GM23338 (cell line): ENCODE results near the gene EIF2S3. TPM values are rescaled to one million over a fixed set of nuclear protein-coding genes. Genes with fewer than 3 reads are reported as not detected.

Experiments used
- ATAC-seq: fragments of 200-7000 bp; cut with Tn5 transposase; 3 replicates; pipeline ENCODE4 v1.9.1; 2020
- DNase-seq: peaks from one replicate; pipeline ENCODE4 v3.0.0-alpha.2; 2015; ENCODE audit warnings: low spot score
- H2AFZ ChIP-seq: fragments of 200-600 bp; sonication (generic); 2 replicates; pipeline ENCODE4 v1.8.0; 2016; ENCODE audit warnings: antibody characterized with exemption, mild to moderate bottlenecking, moderate library complexity
- H3F3A ChIP-seq: fragments of 200-600 bp; sonication (generic); replicated peaks from 2 replicates; pipeline ENCODE4 v1.8.0; 2017; ENCODE audit warnings: antibody characterized with exemption, mixed run types, low read depth
- H3K27ac ChIP-seq: fragments of 200-600 bp; sonication (generic); 2 replicates; pipeline ENCODE4 v1.6.1; 2016; ENCODE audit warnings: low read depth
- H3K27me3 ChIP-seq: fragments of 200-600 bp; sonication (generic); 2 replicates; pipeline ENCODE4 v1.8.0; 2016; ENCODE audit warnings: mild to moderate bottlenecking, mixed run types, moderate library complexity; ENCODE audit not compliant: insufficient read depth
- H3K36me3 ChIP-seq: fragments of 200-600 bp; sonication (generic); 2 replicates; pipeline ENCODE4 v1.8.0; 2016; ENCODE audit warnings: mild to moderate bottlenecking; ENCODE audit not compliant: insufficient read depth
- H3K4me1 ChIP-seq: fragments of 200-600 bp; sonication (generic); 2 replicates; pipeline ENCODE4 v1.8.0; 2016; ENCODE audit warnings: mild to moderate bottlenecking, moderate library complexity; ENCODE audit not compliant: insufficient read depth
- H3K4me2 ChIP-seq: fragments of 200-600 bp; sonication (generic); 2 replicates; pipeline ENCODE4 v1.7.1; 2017; ENCODE audit warnings: mixed run types
- H3K4me3 ChIP-seq: fragments of 200-600 bp; sonication (generic); 2 replicates; pipeline ENCODE4 v1.6.1; 2016; ENCODE audit warnings: mixed run types
- H3K79me2 ChIP-seq: fragments of 200-600 bp; sonication (generic); replicated peaks from 2 replicates; pipeline ENCODE4 v1.8.0; 2017; ENCODE audit warnings: mild to moderate bottlenecking; ENCODE audit not compliant: insufficient read depth
- H3K9me2 ChIP-seq: fragments of 200-600 bp; sonication (generic); 2 replicates; pipeline ENCODE4 v1.8.0; 2017; ENCODE audit not compliant: insufficient read depth
- H4K20me1 ChIP-seq: fragments of 200-600 bp; sonication (generic); replicated peaks from 2 replicates; pipeline ENCODE4 v1.8.0; 2017; ENCODE audit warnings: mild to moderate bottlenecking; ENCODE audit not compliant: insufficient read depth
- H3K27ac Mint-ChIP-seq: 2 replicates; pipeline ENCODE4 v1.8.0; 2020; ENCODE audit warnings: inconsistent platforms, mild to moderate bottlenecking, moderate library complexity, mixed read lengths
- H3K27me3 Mint-ChIP-seq: 3 replicates; pipeline ENCODE4 v1.8.0; 2022; ENCODE audit warnings: low read depth, mild to moderate bottlenecking, moderate library complexity, mixed read lengths, inconsistent platforms; ENCODE audit not compliant: insufficient read depth, poor library complexity
- H3K36me3 Mint-ChIP-seq: 3 replicates; pipeline ENCODE4 v1.8.0; 2021; ENCODE audit warnings: low read depth, mild to moderate bottlenecking, inconsistent platforms, moderate library complexity, mixed read lengths
- H3K4me1 Mint-ChIP-seq: 3 replicates; pipeline ENCODE4 v1.8.0; 2020; ENCODE audit warnings: mild to moderate bottlenecking, inconsistent platforms, mixed read lengths
- H3K4me3 Mint-ChIP-seq: 3 replicates; pipeline ENCODE4 v1.8.0; 2021; ENCODE audit warnings: moderate library complexity, mild to moderate bottlenecking, inconsistent platforms, mixed read lengths
- H3K9me3 Mint-ChIP-seq: 3 replicates; pipeline ENCODE4 v1.8.0; 2020; ENCODE audit warnings: moderate library complexity, mild to moderate bottlenecking, inconsistent platforms, mixed read lengths
- CREB1 ChIP-seq: fragments of 250-450 bp; sonication (Bioruptor Pico); IDR thresholded peaks from 2 replicates; pipeline ENCODE4 v1.5.0; 2020; ENCODE audit warnings: low read depth, mild to moderate bottlenecking, moderate library complexity
- CTCF ChIP-seq, 2 experiments: fragments of 200-600 bp in 1 of 2; sonication (generic) in 1 of 2; conservative IDR thresholded peaks; 2 replicates each; pipeline versions ENCODE4 v1.5.1 to v1.6.1; 2016 to 2017; ENCODE audit warnings: antibody characterized with exemption in 2 of 2, low read depth in 2 of 2, mild to moderate bottlenecking in 2 of 2, moderate library complexity in 1 of 2
- ETS1 ChIP-seq: IDR thresholded peaks from 2 replicates; pipeline ENCODE4 v1.6.1; 2016; ENCODE audit warnings: antibody characterized with exemption
- EZH2 ChIP-seq: fragments of 200-600 bp; sonication (generic); IDR thresholded peaks from one replicate; pipeline ENCODE4 v1.8.0; 2017; ENCODE audit warnings: antibody characterized with exemption, mild to moderate bottlenecking, low read depth; ENCODE audit not compliant: unreplicated experiment
- JUNB ChIP-seq: IDR thresholded peaks from one replicate; pipeline ENCODE4 v1.6.1; 2016; ENCODE audit warnings: antibody characterized with exemption; ENCODE audit not compliant: unreplicated experiment
- POLR2AphosphoS5 ChIP-seq: IDR thresholded peaks from 2 replicates; pipeline ENCODE4 v1.6.1; 2016; ENCODE audit warnings: antibody characterized with exemption, low read depth
- STAT1 ChIP-seq: IDR thresholded peaks from one replicate; pipeline ENCODE4 v1.6.1; 2016; ENCODE audit warnings: antibody characterized with exemption; ENCODE audit not compliant: unreplicated experiment
- ZNF114 ChIP-seq: fragments of 250-450 bp; sonication (Bioruptor Pico); IDR thresholded peaks from 2 replicates; pipeline ENCODE4 v1.5.0; 2020; ENCODE audit warnings: mild to moderate bottlenecking, moderate library complexity
- ZNF331 ChIP-seq: fragments of 250-450 bp; sonication (Bioruptor Pico); IDR thresholded peaks from 2 replicates; pipeline ENCODE4 v1.5.0; 2020; ENCODE audit warnings: low read depth, mild to moderate bottlenecking, moderate library complexity
- polyA plus RNA-seq: library from polyadenylated mRNA; unstranded; fragments of >200 nt; fragmentation: Nextera tagmentation; extraction: Ambion mirVana; gene quantifications from 2 replicates; pipeline ENCODE4 v1.2.1, GENCODE V29; 2016
- total RNA-seq: library from RNA; depleted of rRNA; stranded (reverse); fragments of >200 nt; shearing (Covaris generic); gene quantifications from 2 replicates; pipeline ENCODE4 v1.2.3, GENCODE V29; 2014
- TF ChIP-seq, protein P1 (sequence below): fragments of 250-450 bp; sonication (Bioruptor Pico); IDR thresholded peaks from 2 replicates; pipeline ENCODE4 v1.5.0; 2020; ENCODE audit warnings: mild to moderate bottlenecking, moderate library complexity

EIF2S3 gene
- total and polyA plus RNA-seq, 2 experiments from 2014 or later = 90.5 to 323 TPM

DNA sequence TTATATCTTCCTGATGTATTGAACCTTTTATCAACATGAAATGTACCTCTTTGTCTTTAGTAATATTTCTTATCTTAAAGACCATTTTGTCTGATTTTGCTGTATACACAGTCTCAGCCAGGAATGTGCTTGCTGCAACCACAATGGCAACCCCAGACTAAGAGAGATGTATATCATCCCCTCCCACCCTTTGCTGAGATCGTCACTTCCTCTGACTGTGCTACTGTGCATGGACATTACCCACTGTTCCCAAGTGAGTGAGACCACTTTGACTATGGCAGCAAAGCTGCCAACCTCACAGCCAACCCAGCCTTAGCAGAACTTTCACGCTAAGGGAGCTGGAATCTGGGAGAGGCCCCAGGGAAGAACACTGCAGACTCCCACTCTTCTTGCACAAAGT is 46.0 kb downstream of the EIF2S3 start:
- H3K27ac Mint-ChIP-seq = no peak overlapping the region
- H2AFZ ChIP-seq = no peak overlapping the region
- H3K9me3 Mint-ChIP-seq = no peaks in the 10 kb centered on the region; the same call in 2 of the 3 replicates

DNA sequence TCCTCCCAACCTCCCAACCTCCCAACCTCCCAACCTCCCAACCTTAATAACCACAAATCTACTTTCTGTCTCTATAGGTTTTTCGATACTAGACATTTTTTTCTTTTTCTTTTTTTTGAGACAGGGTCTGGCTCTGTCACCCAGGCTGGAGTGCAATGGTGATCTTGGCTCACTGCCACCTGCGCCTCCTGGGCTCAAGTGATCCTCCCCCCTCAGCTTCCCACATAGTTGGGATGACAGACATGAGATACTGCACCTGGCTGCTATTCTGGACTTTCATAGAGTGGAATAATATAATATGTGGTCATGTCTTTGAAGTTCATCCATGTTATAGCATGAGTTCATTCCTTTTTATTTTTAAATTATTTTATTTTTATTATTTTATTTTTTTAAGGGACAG is 55.3 kb downstream of the EIF2S3 start:
- H3K27ac Mint-ChIP-seq = no peak overlapping the region
- DNase-seq (no peak), ATAC-seq (no peak)
- Histone ChIP-seq H3F3A (no peaks in the 10 kb centered on the region), H3K4me1 (no peaks in the 10 kb centered on the region), H3K27ac (no peak overlapping the region), H3K4me3 (no peak overlapping the region), H3K4me2 (no peak overlapping the region), H2AFZ (no peak overlapping the region), H3K27me3 (no peaks in the 10 kb centered on the region), H4K20me1 (no peaks in the 10 kb centered on the region), H3K9me2 (no peaks in the 10 kb centered on the region), H3K79me2 (no peaks in the 10 kb centered on the region), H3K36me3 (no peaks in the 10 kb centered on the region)
- peaks cover 1% of the 10 kb centered on the region for H3K27me3 Mint-ChIP-seq
- H3K4me3 Mint-ChIP-seq = no peak overlapping the region
- TF ChIP-seq CREB1 (CRISPR knock-in tag) (no peak), ETS1 (no peak), ZNF331 (no peak), ZNF114 (CRISPR knock-in tag) (no peak), JUNB (no peak), CTCF (conservative IDR thresholded peaks at IDR 0.05; ENCODE audit: low read depth in 2 of 2) (no peak), POLR2AphosphoS5 (no peak), STAT1 (no peak), EZH2 (no peak)
- TF ChIP-seq, protein P1, sequence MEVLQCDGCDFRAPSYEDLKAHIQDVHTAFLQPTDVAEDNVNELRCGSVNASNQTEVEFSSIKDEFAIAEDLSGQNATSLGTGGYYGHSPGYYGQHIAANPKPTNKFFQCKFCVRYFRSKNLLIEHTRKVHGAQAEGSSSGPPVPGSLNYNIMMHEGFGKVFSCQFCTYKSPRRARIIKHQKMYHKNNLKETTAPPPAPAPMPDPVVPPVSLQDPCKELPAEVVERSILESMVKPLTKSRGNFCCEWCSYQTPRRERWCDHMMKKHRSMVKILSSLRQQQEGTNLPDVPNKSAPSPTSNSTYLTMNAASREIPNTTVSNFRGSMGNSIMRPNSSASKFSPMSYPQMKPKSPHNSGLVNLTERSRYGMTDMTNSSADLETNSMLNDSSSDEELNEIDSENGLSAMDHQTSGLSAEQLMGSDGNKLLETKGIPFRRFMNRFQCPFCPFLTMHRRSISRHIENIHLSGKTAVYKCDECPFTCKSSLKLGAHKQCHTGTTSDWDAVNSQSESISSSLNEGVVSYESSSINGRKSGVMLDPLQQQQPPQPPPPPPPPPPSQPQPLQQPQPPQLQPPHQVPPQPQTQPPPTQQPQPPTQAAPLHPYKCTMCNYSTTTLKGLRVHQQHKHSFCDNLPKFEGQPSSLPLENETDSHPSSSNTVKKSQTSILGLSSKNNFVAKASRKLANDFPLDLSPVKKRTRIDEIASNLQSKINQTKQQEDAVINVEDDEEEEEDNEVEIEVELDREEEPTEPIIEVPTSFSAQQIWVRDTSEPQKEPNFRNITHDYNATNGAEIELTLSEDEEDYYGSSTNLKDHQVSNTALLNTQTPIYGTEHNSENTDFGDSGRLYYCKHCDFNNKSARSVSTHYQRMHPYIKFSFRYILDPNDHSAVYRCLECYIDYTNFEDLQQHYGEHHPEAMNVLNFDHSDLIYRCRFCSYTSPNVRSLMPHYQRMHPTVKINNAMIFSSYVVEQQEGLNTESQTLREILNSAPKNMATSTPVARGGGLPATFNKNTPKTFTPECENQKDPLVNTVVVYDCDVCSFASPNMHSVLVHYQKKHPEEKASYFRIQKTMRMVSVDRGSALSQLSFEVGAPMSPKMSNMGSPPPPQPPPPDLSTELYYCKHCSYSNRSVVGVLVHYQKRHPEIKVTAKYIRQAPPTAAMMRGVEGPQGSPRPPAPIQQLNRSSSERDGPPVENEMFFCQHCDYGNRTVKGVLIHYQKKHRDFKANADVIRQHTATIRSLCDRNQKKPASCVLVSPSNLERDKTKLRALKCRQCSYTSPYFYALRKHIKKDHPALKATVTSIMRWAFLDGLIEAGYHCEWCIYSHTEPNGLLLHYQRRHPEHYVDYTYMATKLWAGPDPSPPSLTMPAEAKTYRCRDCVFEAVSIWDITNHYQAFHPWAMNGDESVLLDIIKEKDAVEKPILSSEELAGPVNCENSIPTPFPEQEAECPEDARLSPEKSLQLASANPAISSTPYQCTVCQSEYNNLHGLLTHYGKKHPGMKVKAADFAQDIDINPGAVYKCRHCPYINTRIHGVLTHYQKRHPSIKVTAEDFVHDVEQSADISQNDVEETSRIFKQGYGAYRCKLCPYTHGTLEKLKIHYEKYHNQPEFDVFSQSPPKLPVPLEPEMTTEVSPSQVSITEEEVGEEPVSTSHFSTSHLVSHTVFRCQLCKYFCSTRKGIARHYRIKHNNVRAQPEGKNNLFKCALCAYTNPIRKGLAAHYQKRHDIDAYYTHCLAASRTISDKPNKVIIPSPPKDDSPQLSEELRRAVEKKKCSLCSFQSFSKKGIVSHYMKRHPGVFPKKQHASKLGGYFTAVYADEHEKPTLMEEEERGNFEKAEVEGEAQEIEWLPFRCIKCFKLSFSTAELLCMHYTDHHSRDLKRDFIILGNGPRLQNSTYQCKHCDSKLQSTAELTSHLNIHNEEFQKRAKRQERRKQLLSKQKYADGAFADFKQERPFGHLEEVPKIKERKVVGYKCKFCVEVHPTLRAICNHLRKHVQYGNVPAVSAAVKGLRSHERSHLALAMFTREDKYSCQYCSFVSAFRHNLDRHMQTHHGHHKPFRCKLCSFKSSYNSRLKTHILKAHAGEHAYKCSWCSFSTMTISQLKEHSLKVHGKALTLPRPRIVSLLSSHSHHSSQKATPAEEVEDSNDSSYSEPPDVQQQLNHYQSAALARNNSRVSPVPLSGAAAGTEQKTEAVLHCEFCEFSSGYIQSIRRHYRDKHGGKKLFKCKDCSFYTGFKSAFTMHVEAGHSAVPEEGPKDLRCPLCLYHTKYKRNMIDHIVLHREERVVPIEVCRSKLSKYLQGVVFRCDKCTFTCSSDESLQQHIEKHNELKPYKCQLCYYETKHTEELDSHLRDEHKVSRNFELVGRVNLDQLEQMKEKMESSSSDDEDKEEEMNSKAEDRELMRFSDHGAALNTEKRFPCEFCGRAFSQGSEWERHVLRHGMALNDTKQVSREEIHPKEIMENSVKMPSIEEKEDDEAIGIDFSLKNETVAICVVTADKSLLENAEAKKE (CRISPR knock-in tag) = no peak
- H3K9me3 Mint-ChIP-seq = no peaks in the 10 kb centered on the region
- no peaks in the 10 kb centered on the region for H3K36me3 Mint-ChIP-seq
- H3K4me1 Mint-ChIP-seq = no peaks in the 10 kb centered on the region

More for the DNA sequence above, 46.0 kb downstream of the EIF2S3 start:
- no peaks in the 10 kb centered on the region for H3K4me1 ChIP-seq
- peaks cover 9% of the 10 kb centered on the region for H3K4me1 Mint-ChIP-seq
- no peaks in the 10 kb centered on the region for H4K20me1 ChIP-seq
- no peak for ATAC-seq
- no peaks in the 10 kb centered on the region for H3K27me3 Mint-ChIP-seq
- H3F3A ChIP-seq = no peaks in the 10 kb centered on the region
- no peaks in the 10 kb centered on the region for H3K36me3 ChIP-seq
- no peaks in the 10 kb centered on the region for H3K36me3 Mint-ChIP-seq
- no peak overlapping the region for H3K4me3 Mint-ChIP-seq
- no peaks in the 10 kb centered on the region for H3K79me2 ChIP-seq
- no peaks in the 10 kb centered on the region for H3K27me3 ChIP-seq
- H3K9me2 ChIP-seq = no peaks in the 10 kb centered on the region
- no peak overlapping the region for H3K4me2 ChIP-seq
- TF ChIP-seq POLR2AphosphoS5 (no peak), ZNF114 (CRISPR knock-in tag) (no peak), ZNF331 (no peak), STAT1 (no peak), EZH2 (no peak)
- DNase-seq = no peak
- H3K4me3 ChIP-seq = no peak overlapping the region
- no peak overlapping the region for H3K27ac ChIP-seq
